Measurements from ENCODE around the gene MICOS13. TPM values are rescaled to one million over a fixed set of nuclear protein-coding genes. Genes with fewer than 3 reads are reported as not detected.
"Not testable (repeated sequence)": the region's sequence is repeated elsewhere in the genome, so short reads cannot be mapped to it uniquely, and the experiment has no call there.

MICOS13 gene
- total RNA-seq, 1 donor from 2014 or later, result 83.2 TPM

DNA sequence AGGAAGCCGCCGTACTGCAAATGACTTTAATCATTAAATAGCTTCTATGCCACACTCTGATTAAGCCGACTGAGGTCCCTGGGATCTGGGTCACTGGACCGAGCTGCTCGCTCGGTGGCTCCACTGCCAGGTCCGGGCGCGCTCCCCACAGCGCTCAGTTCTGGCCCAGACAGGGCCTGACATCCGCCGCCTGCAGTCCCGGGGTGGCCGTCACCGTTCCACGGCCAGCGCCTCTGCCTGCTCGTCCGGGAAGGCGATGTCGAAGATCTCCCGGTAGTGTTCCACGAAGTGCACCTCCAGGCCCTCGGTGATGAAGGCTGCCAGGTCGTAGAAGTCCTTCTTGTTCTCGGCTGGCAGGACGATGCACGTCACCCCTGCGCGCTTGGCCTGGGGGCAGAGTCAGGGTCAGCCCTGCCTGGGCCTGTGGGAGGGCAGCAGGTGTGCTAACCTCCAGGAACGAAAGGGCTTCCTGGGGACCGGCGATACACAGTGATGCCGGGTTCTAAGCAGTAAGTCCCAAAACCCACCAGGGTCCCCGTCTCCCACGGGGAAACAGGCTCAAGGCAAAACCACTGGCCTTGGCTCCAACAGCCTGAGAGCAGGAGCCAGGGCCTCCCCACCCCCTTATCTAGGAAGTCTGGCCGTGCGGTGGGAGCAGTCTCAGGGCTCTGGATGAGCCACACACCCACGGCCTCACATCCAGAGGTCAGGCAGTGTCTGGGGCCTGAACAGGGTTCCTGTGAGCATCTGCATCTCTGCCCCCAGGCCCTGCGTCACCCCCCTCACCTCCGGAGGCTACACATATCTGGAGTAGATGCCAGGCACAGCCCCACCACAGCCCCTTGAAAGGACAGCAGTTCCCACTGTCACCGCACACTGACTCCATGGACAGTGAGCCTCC, 11.8 kb upstream of the MICOS13 start:
- intact Hi-C loops (cut with DNase I), result no loop called here
- TF ChIP-seq POLR2A (IDR thresholded peaks at IDR 0.05) (no peak), POLR2AphosphoS5 (IDR thresholded peaks at IDR 0.05; ENCODE audit: insufficient read depth in 1 of 2, low read depth in 1 of 2) (no peak)
- TF ChIP-seq, protein P1, sequence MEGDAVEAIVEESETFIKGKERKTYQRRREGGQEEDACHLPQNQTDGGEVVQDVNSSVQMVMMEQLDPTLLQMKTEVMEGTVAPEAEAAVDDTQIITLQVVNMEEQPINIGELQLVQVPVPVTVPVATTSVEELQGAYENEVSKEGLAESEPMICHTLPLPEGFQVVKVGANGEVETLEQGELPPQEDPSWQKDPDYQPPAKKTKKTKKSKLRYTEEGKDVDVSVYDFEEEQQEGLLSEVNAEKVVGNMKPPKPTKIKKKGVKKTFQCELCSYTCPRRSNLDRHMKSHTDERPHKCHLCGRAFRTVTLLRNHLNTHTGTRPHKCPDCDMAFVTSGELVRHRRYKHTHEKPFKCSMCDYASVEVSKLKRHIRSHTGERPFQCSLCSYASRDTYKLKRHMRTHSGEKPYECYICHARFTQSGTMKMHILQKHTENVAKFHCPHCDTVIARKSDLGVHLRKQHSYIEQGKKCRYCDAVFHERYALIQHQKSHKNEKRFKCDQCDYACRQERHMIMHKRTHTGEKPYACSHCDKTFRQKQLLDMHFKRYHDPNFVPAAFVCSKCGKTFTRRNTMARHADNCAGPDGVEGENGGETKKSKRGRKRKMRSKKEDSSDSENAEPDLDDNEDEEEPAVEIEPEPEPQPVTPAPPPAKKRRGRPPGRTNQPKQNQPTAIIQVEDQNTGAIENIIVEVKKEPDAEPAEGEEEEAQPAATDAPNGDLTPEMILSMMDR (IDR thresholded peaks at IDR 0.05), result no peak
- H3K27me3 ChIP-seq, result no peaks in the 10 kb centered on the region
- H3K36me3 ChIP-seq, result peaks cover 0 to 42% of the 10 kb centered on the region in 2 donors
- peak overlapping the region; percentile 79 for H3K27ac ChIP-seq
- peaks cover 38% of the 10 kb centered on the region for H3K4me1 ChIP-seq
- no peaks in the 10 kb centered on the region for H3K9me3 ChIP-seq
- peak overlapping the region; percentile 73 to 85 for H3K4me3 ChIP-seq
- no peak for DNase-seq (ENCODE audit: extremely low spot score in 2 of 2)

DNA sequence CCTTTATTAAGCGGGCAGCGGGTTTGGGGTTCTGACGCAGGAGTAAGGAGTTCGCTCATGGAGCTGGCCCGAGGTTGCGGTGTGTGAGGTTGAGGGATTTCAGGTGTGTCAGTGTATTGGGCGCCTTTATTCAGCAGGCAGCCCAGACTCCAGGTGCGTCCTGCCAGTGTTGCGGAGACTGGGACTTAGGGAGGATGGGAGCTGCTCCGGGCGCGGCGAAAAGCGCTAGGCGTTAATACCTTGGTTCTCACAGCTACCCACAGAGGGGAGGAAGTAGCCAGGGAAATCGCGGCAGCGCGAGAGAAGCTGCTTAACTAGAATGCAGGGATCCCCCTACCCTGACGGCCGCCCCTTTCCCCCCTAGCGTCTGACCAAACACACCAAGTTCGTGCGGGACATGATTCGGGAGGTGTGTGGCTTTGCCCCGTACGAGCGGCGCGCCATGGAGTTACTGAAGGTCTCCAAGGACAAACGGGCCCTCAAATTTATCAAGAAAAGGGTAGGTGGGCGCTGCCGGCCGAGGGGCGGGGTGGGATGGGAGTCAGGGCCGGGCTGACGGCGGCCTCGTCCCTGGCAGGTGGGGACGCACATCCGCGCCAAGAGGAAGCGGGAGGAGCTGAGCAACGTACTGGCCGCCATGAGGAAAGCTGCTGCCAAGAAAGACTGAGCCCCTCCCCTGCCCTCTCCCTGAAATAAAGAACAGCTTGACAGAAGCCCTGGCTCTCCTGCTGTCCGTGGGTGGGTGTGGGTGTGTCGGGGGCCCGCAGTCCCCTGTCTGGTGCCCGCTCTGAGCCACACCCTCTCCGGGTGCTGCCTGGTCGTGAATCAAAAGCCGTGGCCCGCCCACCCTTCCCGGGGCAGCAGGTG, 10.9 kb upstream of the MICOS13 start:
- Histone ChIP-seq H3K9me3 (no peaks in the 10 kb centered on the region), H3K4me1 (peaks cover 41% of the 10 kb centered on the region), H3K27me3 (no peaks in the 10 kb centered on the region), H3K27ac (peak overlapping the region; percentile 79), H3K36me3 (peaks cover 0 to 38% of the 10 kb centered on the region in 2 donors), H3K4me3 (peak overlapping the region; percentile 73 to 85)
- no peak for DNase-seq (ENCODE audit: extremely low spot score in 2 of 2)
- TF ChIP-seq POLR2AphosphoS5 (IDR thresholded peaks at IDR 0.05; ENCODE audit: insufficient read depth in 1 of 2, low read depth in 1 of 2) (peak in 1 of 2 donors; percentile 50), POLR2A (IDR thresholded peaks at IDR 0.05) (no peak)
- TF ChIP-seq, protein P1 (IDR thresholded peaks at IDR 0.05), result no peak
- intact Hi-C loops (cut with DNase I), result no loop called here

DNA sequence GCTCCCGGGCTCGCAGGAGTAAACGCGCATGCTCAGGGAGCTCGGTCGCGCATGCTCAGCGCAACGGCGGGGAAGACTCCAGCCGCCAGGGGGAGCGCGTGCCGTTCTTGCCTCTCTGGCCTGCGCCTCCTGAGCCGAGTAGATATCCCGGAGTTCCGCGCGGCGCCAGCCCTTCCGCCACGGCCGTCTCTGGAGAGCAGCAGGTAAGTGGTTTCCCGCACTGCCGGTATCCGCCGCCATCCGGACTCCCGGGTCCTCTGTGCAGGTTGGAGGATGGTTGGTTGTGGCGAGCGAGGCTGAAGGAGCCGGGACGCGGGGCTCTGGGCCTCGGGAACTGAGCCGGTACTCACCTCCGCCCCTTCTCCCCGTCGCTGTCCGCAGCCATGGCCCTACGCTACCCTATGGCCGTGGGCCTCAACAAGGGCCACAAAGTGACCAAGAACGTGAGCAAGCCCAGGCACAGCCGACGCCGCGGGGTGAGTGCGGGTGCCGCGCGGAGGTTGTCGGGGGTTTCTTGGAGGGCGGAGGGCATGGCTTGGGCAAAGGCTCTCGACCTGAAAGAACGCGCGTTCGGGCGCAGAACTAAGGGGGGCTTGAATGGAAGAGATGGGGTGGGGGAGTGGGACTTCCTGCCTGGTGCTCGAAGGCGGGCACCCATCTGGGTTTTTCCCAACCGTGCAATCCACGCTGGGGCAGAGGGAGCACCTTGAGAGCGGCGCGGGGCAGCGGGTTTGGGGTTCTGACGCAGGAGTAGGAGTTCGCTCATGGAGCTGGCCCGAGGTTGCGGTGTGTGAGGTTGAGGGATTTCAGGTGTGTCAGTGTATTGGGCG, 10.0 kb upstream of the MICOS13 start, which contains the start of gene RPL36:
Gene RPL36 (plus strand): TSS at position 171 of the 830 bp plus-strand sequence. CDS start 213 bp downstream, at position 384.
- peaks cover 0 to 30% of the 10 kb centered on the region in 2 donors for H3K36me3 ChIP-seq
- no peaks in the 10 kb centered on the region for H3K27me3 ChIP-seq
- peak within 1 kb of the TSS; percentile 79 for H3K27ac ChIP-seq
- DNase-seq (ENCODE audit: extremely low spot score in 2 of 2), result peak in 1 of 2 donors; percentile 97
- H3K9me3 ChIP-seq, result no peaks in the 10 kb centered on the region
- H3K4me3 ChIP-seq, result peak within 1 kb of the TSS; percentile 73 to 85
- intact Hi-C loops (cut with DNase I), result no loop called here
- peaks cover 44% of the 10 kb centered on the region for H3K4me1 ChIP-seq
- TF ChIP-seq, protein P1 (IDR thresholded peaks at IDR 0.05), result peak; percentile 88 to 96 (median 94)
- peak; percentile 95 to 98 for TF ChIP-seq POLR2AphosphoS5 (IDR thresholded peaks at IDR 0.05; ENCODE audit: insufficient read depth in 1 of 2, low read depth in 1 of 2)
- peak in 1 of 2 donors; percentile 83 for TF ChIP-seq POLR2A (IDR thresholded peaks at IDR 0.05)

DNA sequence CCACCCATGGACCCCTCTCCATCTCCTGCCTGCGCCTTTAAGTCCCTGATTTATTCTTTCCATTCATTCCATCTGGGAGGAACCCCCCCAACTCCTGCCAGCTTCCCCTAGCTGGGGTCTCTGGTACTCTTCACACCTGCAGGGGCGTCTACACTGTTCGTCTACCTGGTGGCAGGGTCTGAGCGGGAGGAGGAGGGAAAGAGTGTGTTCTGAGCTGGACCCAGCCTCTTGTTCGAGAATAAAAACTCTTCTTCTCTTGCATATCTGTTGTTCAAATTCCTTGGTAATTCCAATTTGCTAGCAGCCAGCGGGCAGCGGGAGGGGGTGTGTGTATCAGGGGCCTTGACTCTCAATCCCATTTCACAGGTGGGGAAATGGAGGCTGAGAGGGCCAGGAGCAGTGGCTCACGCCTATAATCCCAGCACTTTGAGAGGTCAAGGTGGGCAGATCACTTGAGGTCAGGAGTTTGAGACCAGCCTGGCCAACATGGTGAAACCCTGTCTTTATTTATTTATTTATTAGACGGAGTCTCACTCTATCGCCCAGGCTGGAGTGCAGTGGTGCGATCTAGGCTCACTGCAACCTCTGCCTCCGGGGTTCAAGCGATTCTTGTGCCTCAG, 8.1 kb upstream of the MICOS13 start:
- intact Hi-C loops (cut with DNase I), result loop anchor here (5.0 kb wide), 1 partner anchor 66 kb away; the partner anchor contains the start of genes SAFB and SAFB2
- H3K4me3 ChIP-seq, result not testable (repeated sequence)

More for the DNA sequence above, 8.1 kb upstream of the MICOS13 start:
- DNase-seq (ENCODE audit: extremely low spot score in 2 of 2); H3K9me3 ChIP-seq; H3K27ac ChIP-seq; H3K27me3 ChIP-seq: not testable (repeated sequence)
- Histone ChIP-seq H3K36me3 (peaks cover 0 to 11% of the 10 kb centered on the region in 2 donors), H3K4me1 (peaks cover 39% of the 10 kb centered on the region)
